ENCODE results near the gene GSE1. TPM values are rescaled to one million over a fixed set of nuclear protein-coding genes. Genes with fewer than 3 reads are reported as not detected.

Gene GSE1
- total RNA-seq, 4 donors from 2014 or later, result 57.1 to 208 (median 90.5) TPM

- no peak for TF ChIP-seq CTCF (IDR thresholded peaks at IDR 0.05; ENCODE audit: low read depth)
Measured at GRCh38 chr16:85575920-85576319, 37.2 kb upstream of the GSE1 start.

- TF ChIP-seq CTCF (IDR thresholded peaks at IDR 0.05; ENCODE audit: low read depth), result no peak
Measured at GRCh38 chr16:85576944-85577343, 36.2 kb upstream of the GSE1 start.

GRCh38 chr16:85577899-85578598 is 35.1 kb upstream of the GSE1 start:
- no peak for TF ChIP-seq CTCF (IDR thresholded peaks at IDR 0.05; ENCODE audit: low read depth)

- no peak for TF ChIP-seq CTCF (IDR thresholded peaks at IDR 0.05; ENCODE audit: low read depth)
Measured at GRCh38 chr16:85578599-85578948, 34.5 kb upstream of the GSE1 start.

- TF ChIP-seq CTCF (IDR thresholded peaks at IDR 0.05; ENCODE audit: low read depth), result no peak
Measured at GRCh38 chr16:85579191-85579590, 33.9 kb upstream of the GSE1 start.

- TF ChIP-seq CTCF (IDR thresholded peaks at IDR 0.05; ENCODE audit: low read depth), result no peak
Measured at GRCh38 chr16:85579923-85580580, 33.1 kb upstream of the GSE1 start.

GRCh38 chr16:85580684-85581083 is 32.4 kb upstream of the GSE1 start:
- TF ChIP-seq CTCF (IDR thresholded peaks at IDR 0.05; ENCODE audit: low read depth), result no peak

Measured in subcutaneous adipose tissue (tissue), 4 donors.